GM23248 (cell line): Measurements from ENCODE around the gene UBAC2.

Experiments
- EZH2 ChIP-seq: fragments of 200-600 bp; sonication (generic); IDR thresholded peaks from 2 replicates; pipeline ENCODE4 v1.6.1; 2018; ENCODE audit warnings: antibody characterized with exemption, mild to moderate bottlenecking; ENCODE audit not compliant: insufficient read depth, poor library complexity, severe bottlenecking
- EZH2phosphoT487 ChIP-seq: fragments of 200-600 bp; sonication (generic); IDR thresholded peaks from 2 replicates; pipeline ENCODE4 v1.6.1; 2018; ENCODE audit warnings: antibody characterized with exemption, moderate library complexity, mild to moderate bottlenecking, low read depth; ENCODE audit not compliant: insufficient read depth

- TF ChIP-seq EZH2 = no peak
- no peak for TF ChIP-seq EZH2phosphoT487
Observed at GRCh38 chr13:99279637-99280036, 79.0 kb downstream of the UBAC2 start.
